K562 (cell line): ENCODE measurements around the gene CDK11B. TPM values are rescaled to one million over a fixed set of nuclear protein-coding genes. Genes with fewer than 3 reads are reported as not detected.
A peak's percentile ranks its signal among the peaks of the same experiment; 100 is the strongest.

Experiments
- CXXC5 ChIP-seq: fragments of 250-450 bp; sonication (Bioruptor Pico); IDR thresholded peaks from 2 replicates; pipeline ENCODE4 v1.8.0; 2022; ENCODE audit warnings: inconsistent platforms, mild to moderate bottlenecking, moderate library complexity
- ERF ChIP-seq: fragments of 450-650 bp; formaldehyde crosslinking; IDR thresholded peaks from 2 replicates; pipeline ENCODE4 v1.4.0; 2020; ENCODE audit warnings: mild to moderate bottlenecking, mixed read lengths
- HNRNPL ChIP-seq: fragments of 200-400 bp; formaldehyde crosslinking; IDR thresholded peaks from 2 replicates; pipeline ENCODE4 v1.6.1; 2017; ENCODE audit warnings: low read depth, mild to moderate bottlenecking, low read length
- L3MBTL2 ChIP-seq: fragments of 450-650 bp; IDR thresholded peaks from 2 replicates; pipeline ENCODE4 v1.6.1; 2016; ENCODE audit warnings: mild to moderate bottlenecking, moderate library complexity
- MBD1 ChIP-seq: fragments of 250-450 bp; sonication (Bioruptor Pico); IDR thresholded peaks from 2 replicates; pipeline ENCODE4 v1.8.0; 2022; ENCODE audit warnings: inconsistent platforms
- MCM3 ChIP-seq: fragments of 450-650 bp; IDR thresholded peaks from 2 replicates; pipeline ENCODE4 v1.6.1; 2016
- NELFE ChIP-seq: IDR thresholded peaks from 2 replicates; pipeline ENCODE4 v1.6.1; 2011; ENCODE audit warnings: mild to moderate bottlenecking; ENCODE audit not compliant: insufficient read depth, insufficient read length
- NR2C2 ChIP-seq, 2 experiments: fragments of 200-800 bp in 1 of 2; sonication (Bioruptor generic) in 1 of 2; sonication (generic) in 1 of 2; formaldehyde crosslinking in 1 of 2; IDR thresholded peaks; 2 replicates each; pipeline versions ENCODE4 v1.6.1 to v1.8.0; 2016 to 2022; ENCODE audit warnings: mild to moderate bottlenecking in 1 of 2, missing compliant biosample characterization in 1 of 2, missing genetic modification characterization in 1 of 2, missing genetic modification reagents in 1 of 2
- PHF8 ChIP-seq: fragments of 200-600 bp; sonication (generic); IDR thresholded peaks from 2 replicates; pipeline ENCODE4 v1.6.1; 2012; ENCODE audit warnings: mixed run types, mild to moderate bottlenecking, inconsistent platforms, low read length, moderate library complexity, borderline replicate concordance
- REST ChIP-seq, 2 experiments: fragments of 450-650 bp; formaldehyde crosslinking in 1 of 2; IDR thresholded peaks; 2 replicates each; pipeline versions ENCODE4 v1.4.0 to v1.6.1; 2014 to 2020; ENCODE audit warnings: mild to moderate bottlenecking in 2 of 2, borderline replicate concordance in 1 of 2, low read depth in 1 of 2
- SREBF1 ChIP-seq: fragments of 150-350 bp; IDR thresholded peaks from 2 replicates; pipeline ENCODE4 v1.6.1; 2014; ENCODE audit warnings: antibody characterized with exemption, low read depth, low read length, borderline replicate concordance
- USF1 ChIP-seq: sonication (generic); formaldehyde crosslinking; IDR thresholded peaks from 2 replicates; pipeline ENCODE4 v1.9.0; 2022; ENCODE audit warnings: mild to moderate bottlenecking, missing genetic modification reagents
- VEZF1 ChIP-seq: fragments of 200-800 bp; sonication (Bioruptor generic); IDR thresholded peaks from 2 replicates; pipeline ENCODE4 v1.6.1; 2017; ENCODE audit warnings: missing genetic modification characterization, missing compliant biosample characterization
- polyA plus RNA-seq, 8 experiments: library from polyadenylated mRNA; depleted of rRNA in 4 of 8; stranded (reverse) in 5 of 8; unstranded in 3 of 8; fragments of >200 nt; fragmentation: Nextera tagmentation in 2 of 8; fragmentation: Illumina TruSeq in 1 of 8; extraction: Ambion mirVana in 2 of 8; extraction: Trizol in 1 of 8; gene quantifications; 2 replicates each; pipeline versions ENCODE4 v1.2.1 to v1.2.3, GENCODE V29; 2011 to 2014; ENCODE audit warnings: inconsistent platforms in 1 of 8, missing spikeins in 1 of 8
- total RNA-seq, 7 experiments: library from RNA; depleted of rRNA in 6 of 7; stranded (reverse); fragments of >200 nt in 6 of 7; fragmentation: Illumina TruSeq in 2 of 7; extraction: Trizol in 2 of 7; gene quantifications; 2 replicates each; pipeline versions ENCODE4 v1.2.1 to v1.2.3, GENCODE V29; 2011 to 2021; ENCODE audit warnings: low replicate concordance in 1 of 7

Gene CDK11B
- total and polyA plus RNA-seq, 9 of the 15 experiments (the other 6 are each of a cell fraction or from before 2014, with no cell fraction given): 2.8 to 52.2 (median 19.5) TPM

- TF ChIP-seq REST (IDR thresholded peaks at IDR 0.05; ENCODE audit: borderline replicate concordance): peak; percentile 60
- TF ChIP-seq REST (CRISPR knock-in tag; IDR thresholded peaks at IDR 0.05; ENCODE audit: low read depth): peak; percentile 61; the same call in 1 of the 2 replicates
- peak; percentile 22; the same call in 1 of the 2 replicates for TF ChIP-seq USF1 (CRISPR knock-in tag)
- peak; percentile 62 for TF ChIP-seq VEZF1 (CRISPR knock-in tag)
- no peak for TF ChIP-seq SREBF1
- TF ChIP-seq L3MBTL2: peak; percentile 68
- TF ChIP-seq NR2C2 (CRISPR knock-in tag; IDR thresholded peaks at IDR 0.05): 0 out of 2 replicates have a peak, but pooled peaks have one; percentile 28
- TF ChIP-seq NR2C2 (tag; IDR thresholded peaks at IDR 0.05): no peak
- TF ChIP-seq NELFE: no peak
- TF ChIP-seq CXXC5 (CRISPR knock-in tag): peak; percentile 4; the same call in 1 of the 2 replicates
- 0 out of 2 replicates have a peak, but pooled peaks have one; percentile 48 for TF ChIP-seq ERF
- no peak for TF ChIP-seq MCM3
- peak; percentile 35; the same call in 1 of the 2 replicates for TF ChIP-seq HNRNPL
- TF ChIP-seq MBD1 (CRISPR knock-in tag): peak; percentile 92
- 0 out of 2 replicates have a peak, but pooled peaks have one; percentile 3 for TF ChIP-seq PHF8
These were observed 58.6 kb downstream of the CDK11B start, which contains the start of gene FNDC10 (continued) for GRCh38 chr1:1599935-1600860.
